IPS-15b (cell line): Measurements from ENCODE around the gene SCAND1.
"Not testable (repeated sequence)": the region's sequence is repeated elsewhere in the genome, so short reads cannot be mapped to it uniquely, and the experiment has no call there.

ENCODE experiments used
- H3K27me3 ChIP-seq: one replicate; pipeline ENCODE4 v1.6.1; 2013; ENCODE audit warnings: low read length; ENCODE audit not compliant: control insufficient read depth, insufficient read depth
- H3K36me3 ChIP-seq: one replicate; pipeline ENCODE4 v1.6.1; 2013; ENCODE audit warnings: low read length; ENCODE audit not compliant: control insufficient read depth, insufficient read depth
- H3K4me1 ChIP-seq: one replicate; pipeline ENCODE4 v1.6.1; 2013; ENCODE audit warnings: mild to moderate bottlenecking, low read length; ENCODE audit not compliant: control insufficient read depth, insufficient read depth
- H3K4me3 ChIP-seq: one replicate; pipeline ENCODE4 v1.5.1; 2013; ENCODE audit warnings: low read depth, low read length
- H3K9ac ChIP-seq: one replicate; pipeline ENCODE4 v1.6.1; 2013; ENCODE audit warnings: low read depth, mild to moderate bottlenecking, low read length
- H3K9me3 ChIP-seq: one replicate; pipeline ENCODE4 v1.6.1; 2013; ENCODE audit warnings: mild to moderate bottlenecking, low read length; ENCODE audit not compliant: control insufficient read depth, insufficient read depth

Gene SCAND1

DNA sequence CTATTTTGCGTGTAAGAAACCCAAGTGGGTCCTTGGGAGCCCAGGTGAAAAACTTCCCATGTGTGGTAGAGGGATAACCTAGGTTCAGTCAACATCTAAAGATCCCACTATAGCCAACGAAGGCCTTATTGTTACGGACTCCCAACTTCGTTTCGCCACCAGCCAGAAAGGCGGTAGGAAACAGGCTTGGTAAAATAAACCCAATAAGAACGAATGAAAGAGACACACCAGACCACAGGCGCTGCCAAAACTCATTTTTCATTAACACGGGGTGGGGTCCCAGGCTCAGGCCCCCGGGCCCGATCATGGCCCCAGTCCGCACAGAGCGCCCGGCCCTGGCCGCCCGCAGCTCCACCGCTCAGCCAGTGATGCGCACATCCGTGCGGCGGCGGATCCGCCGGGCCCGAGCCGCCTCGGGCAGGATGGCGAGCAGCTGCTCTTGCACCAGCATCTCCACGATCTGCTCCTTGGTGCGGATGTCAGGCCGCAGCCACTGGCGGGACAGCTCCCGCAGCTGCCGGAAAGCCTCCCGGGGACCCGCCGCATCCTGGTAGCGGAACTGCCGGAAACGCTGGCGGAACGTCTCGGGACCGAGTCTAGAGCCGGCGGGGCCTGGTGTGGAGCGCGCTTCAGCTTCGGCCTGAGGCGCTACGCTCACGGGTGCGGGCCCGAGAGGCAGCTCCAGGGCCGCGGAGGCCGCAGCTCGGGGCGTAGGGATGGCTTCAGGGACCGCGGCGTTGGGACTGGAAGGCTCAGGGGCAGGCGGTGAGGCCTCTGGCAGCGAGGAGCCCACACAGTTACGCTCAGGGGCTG, 709 bp downstream of the SCAND1 start:
- Histone ChIP-seq H3K4me1 (peaks cover 6% of the 10 kb centered on the region), H3K9ac (peak overlapping the region; percentile 99), H3K27me3 (no peaks in the 10 kb centered on the region), H3K36me3 (no peaks in the 10 kb centered on the region), H3K4me3 (peak overlapping the region; percentile 86), H3K9me3 (no peaks in the 10 kb centered on the region)

DNA sequence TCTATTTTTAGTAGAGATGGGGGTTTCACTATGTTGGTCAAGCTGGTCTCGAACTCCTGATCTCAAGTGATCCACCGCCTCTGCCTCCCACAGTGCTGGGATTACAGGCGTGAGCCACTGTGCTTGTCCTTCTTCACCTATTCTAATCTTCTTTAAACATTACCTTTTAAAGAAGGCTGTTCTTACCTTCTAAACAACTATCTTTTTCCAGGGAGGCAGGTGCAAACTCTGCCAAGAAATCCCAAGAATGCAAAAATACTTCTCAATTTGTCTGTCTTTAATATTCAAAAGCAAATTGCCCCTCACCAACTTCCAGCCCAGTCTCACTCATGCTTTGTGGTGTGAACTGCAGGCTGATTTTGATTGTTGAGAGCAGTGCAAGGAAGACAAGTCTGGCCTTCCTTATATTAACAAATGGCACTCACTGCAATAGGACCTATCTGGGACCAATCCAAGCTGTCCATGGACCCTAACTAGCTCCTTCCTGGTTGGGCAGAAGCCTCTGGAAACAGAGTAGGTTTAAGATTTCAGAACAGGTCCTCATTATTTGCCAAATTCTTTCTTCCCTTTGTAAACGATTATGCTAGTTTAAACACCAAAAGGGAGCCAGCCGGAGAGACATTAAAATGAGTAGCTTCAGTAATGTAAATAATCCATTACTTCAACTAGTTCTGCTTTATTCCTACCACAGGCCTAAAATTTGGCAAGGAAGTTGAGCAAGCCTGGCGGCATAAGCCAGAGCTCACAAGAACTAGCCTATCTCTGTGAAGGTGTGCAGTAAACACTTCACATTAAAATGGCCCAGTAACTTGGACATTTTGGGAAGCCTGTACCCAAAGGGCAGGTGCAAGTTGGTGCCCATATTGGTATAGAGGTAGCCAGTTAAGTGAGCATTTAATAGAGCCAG, 1.6 kb downstream of the SCAND1 start:
- Histone ChIP-seq H3K4me1 (peaks cover 6% of the 10 kb centered on the region), H3K4me3 (peak overlapping the region; percentile 86), H3K9ac (peak overlapping the region; percentile 99), H3K9me3 (no peaks in the 10 kb centered on the region), H3K36me3 (no peaks in the 10 kb centered on the region), H3K27me3 (no peaks in the 10 kb centered on the region)

DNA sequence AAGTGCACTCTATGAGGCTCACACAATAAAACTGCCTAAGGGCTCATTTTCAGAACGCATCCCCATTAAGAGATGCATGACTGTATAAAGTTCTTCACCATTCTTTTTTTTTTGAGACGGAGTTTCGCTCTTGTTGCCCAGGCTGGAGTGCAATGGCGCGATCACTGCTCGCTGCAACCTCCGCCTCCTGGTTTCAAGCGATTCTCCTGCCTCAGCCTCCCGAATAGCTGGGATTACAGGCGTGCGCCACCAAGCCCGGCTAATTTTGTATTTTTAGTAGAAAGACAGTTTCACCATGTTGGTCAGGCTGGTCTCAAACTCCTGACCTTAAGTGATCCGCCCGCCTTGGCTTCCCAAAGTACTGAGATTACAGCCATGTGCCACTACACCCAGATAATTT, 2.2 kb downstream of the SCAND1 start:
- not testable (repeated sequence) for H3K9me3 ChIP-seq, H3K4me1 ChIP-seq, H3K27me3 ChIP-seq, H3K4me3 ChIP-seq, H3K36me3 ChIP-seq, H3K9ac ChIP-seq

DNA sequence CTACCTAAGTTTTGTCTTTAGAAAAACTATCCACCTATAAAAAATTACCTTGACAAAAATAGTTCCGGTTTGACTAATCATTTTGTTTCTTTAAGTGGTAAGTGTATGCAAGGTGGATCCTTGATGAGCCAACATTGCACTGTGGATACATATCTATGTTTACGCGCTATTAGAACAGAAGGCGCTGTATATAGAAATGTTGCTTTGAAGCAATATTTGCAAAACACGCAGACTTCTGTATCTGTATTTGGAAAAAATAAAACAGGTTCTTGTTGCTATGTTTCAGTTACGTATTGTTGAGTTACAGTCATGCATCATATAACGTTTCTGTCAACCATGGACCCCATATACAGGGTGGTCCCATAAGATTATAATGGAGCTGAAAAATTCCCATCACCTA, 4.2 kb downstream of the SCAND1 start:
- Histone ChIP-seq H3K9me3 (no peaks in the 10 kb centered on the region), H3K36me3 (peaks cover 5% of the 10 kb centered on the region), H3K4me3 (no peak overlapping the region), H3K4me1 (peaks cover 10% of the 10 kb centered on the region), H3K27me3 (no peaks in the 10 kb centered on the region), H3K9ac (no peak overlapping the region)

DNA sequence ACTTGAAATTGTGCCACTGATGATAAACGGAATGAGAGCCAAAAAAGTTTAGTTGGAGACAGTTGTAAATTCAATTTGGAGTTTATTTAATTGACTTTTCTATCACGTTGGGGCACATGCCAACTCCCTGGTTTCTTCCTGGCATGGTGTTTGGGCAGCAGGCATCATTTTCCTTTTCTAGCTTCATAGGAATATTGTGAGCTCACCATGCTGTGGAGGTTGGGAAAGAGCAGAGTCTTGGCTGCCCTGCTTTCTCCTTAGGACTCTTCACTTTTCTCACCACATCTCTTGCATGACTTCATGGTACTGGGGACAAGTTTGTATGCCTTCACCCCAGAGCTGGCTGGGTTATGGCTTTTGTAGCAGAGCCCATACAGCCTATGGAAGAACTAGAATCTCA, 6.4 kb downstream of the SCAND1 start:
- peaks cover 9% of the 10 kb centered on the region for H3K36me3 ChIP-seq

DNA sequence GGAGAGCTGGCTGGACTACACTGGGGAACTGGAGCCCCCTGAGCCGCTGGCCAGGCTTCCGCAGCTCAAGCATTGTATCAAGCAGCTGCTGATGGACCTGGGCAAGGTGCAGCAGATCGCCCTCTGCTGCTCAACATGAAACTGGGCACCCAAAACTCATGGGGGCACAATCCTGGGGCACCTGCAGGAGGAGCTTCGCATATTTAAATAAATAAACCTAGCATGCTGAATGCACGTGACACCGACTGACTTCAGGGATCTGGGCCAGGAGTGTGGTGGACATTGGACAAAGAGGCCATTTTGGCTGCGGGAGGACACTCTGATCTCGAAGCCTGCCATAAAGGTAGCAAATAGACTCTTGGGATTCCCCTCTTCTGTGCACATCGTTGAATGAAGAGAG, 6.8 kb downstream of the SCAND1 start:
- Histone ChIP-seq H3K27me3 (no peaks in the 10 kb centered on the region), H3K4me3 (no peak overlapping the region), H3K9me3 (no peaks in the 10 kb centered on the region), H3K9ac (no peak overlapping the region), H3K36me3 (peaks cover 9% of the 10 kb centered on the region), H3K4me1 (peaks cover 3% of the 10 kb centered on the region)

More for the DNA sequence above, 6.4 kb downstream of the SCAND1 start:
- H3K9ac ChIP-seq = no peak overlapping the region
- no peaks in the 10 kb centered on the region for H3K9me3 ChIP-seq
- H3K4me1 ChIP-seq = peaks cover 8% of the 10 kb centered on the region
- H3K27me3 ChIP-seq = no peaks in the 10 kb centered on the region
- no peak overlapping the region for H3K4me3 ChIP-seq

DNA sequence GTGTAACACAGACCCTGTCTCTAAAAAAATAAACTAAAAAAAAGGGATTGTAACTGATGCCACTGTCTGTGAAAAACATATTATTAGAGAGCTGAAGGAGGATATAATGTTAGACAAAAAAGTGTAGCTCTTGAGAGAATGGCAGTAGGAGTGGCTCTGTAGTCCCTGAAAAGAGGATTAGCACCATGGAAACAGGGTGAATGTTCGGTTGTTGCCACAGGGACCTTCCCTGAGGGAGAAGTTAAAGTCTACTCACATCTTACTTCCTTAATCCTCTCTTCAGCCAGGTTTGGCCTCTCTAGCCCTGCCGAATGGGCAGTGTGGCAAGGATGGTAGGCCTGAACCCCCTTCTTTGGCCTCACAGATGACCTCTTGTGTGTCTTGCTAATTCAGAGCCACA, 12.1 kb downstream of the SCAND1 start:
- no peaks in the 10 kb centered on the region for H3K27me3 ChIP-seq
- H3K9me3 ChIP-seq = no peaks in the 10 kb centered on the region
- peaks cover 2% of the 10 kb centered on the region for H3K4me1 ChIP-seq
- H3K4me3 ChIP-seq = no peak overlapping the region
- H3K9ac ChIP-seq = no peak overlapping the region
- H3K36me3 ChIP-seq = peaks cover 22% of the 10 kb centered on the region

DNA sequence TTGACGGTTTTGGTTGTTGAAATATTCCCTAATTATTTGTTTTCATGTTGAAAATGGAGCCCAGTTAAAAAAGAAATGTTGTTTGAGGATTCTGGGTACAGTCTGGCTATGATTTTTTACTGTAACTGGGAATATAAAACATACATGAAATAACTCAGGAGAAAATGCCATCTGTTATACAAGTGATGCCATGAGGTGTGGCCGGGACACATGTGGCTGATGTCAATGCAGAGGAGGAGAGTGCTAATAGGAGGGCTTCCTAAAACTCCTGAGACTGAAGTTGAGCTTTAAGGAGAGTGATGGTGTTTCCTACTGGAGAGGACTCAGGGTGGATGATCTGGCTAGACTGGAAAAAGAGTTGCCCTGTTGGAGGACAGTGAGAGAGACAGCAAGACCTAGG, 12.7 kb downstream of the SCAND1 start:
- H3K36me3 ChIP-seq = peaks cover 22% of the 10 kb centered on the region
- no peak overlapping the region for H3K4me3 ChIP-seq
- no peak overlapping the region for H3K9ac ChIP-seq
- no peaks in the 10 kb centered on the region for H3K27me3 ChIP-seq
- no peaks in the 10 kb centered on the region for H3K4me1 ChIP-seq
- no peaks in the 10 kb centered on the region for H3K9me3 ChIP-seq

DNA sequence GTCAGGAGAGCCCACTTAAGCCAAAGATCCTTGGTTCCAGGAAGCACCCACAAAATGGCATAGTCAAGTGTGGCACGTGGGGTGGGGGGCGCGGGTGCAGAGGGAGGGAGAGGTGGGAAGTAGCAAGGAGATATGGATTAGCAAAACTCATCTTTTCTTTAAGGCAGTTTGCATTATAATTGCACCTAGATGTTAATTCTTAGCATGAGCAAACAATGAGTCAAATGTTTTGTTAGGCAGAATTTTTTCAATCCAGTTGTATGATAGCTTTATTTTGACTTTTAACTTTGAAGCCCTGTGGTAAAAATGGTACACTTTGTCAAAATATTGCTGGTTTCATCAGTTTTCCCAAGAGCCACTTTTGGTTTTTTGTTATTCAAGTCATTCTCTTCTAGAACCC, 15.0 kb downstream of the SCAND1 start:
- Histone ChIP-seq H3K36me3 (peaks cover 17% of the 10 kb centered on the region), H3K9me3 (no peaks in the 10 kb centered on the region), H3K4me1 (peaks cover 5% of the 10 kb centered on the region), H3K4me3 (no peak overlapping the region), H3K27me3 (no peaks in the 10 kb centered on the region), H3K9ac (no peak overlapping the region)

DNA sequence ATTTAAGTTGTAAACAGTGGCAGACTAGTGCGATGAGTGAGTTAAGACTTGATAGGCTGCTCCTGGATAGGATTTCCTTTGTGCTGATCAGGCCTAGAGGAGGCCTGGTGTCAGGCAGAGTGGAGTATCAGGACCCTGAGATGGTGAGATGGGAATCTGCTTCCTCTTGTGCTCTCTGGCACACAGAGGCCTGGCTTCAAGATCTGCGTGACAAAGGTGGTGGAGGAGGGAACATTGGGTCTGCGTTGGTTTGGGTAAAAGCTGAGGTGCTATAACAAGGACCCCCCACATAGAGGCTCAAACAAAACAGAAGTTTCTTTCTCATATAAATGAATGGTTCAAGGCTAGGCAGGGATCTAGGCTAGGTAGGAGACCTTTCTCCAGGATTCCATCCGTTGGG, 20.3 kb downstream of the SCAND1 start:
- Histone ChIP-seq H3K4me1 (peaks cover 10% of the 10 kb centered on the region), H3K27me3 (no peaks in the 10 kb centered on the region), H3K36me3 (peaks cover 11% of the 10 kb centered on the region), H3K9ac (no peak overlapping the region), H3K9me3 (no peaks in the 10 kb centered on the region), H3K4me3 (no peak overlapping the region)

DNA sequence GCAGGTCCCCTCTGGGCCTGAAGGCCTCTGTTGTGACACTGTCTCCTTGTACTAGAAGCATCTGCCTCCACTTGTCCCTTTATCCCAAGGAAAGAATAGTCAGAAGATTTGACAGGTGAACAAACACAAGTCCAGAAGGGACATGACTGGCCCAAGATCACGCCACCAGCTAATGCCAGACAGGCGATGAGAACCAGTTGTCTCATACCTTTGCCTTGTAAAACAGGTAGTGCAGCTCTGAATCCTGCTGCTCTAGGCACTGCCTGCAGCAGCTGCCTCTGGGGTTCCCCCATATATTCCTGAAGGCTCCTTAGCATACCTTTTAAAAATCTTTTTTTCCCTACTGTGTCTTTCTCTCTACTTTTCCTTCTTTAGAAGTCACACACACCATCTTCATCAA, 25.0 kb downstream of the SCAND1 start:
- H3K4me3 ChIP-seq = no peak overlapping the region
- peaks cover 9% of the 10 kb centered on the region for H3K36me3 ChIP-seq
- H3K9ac ChIP-seq = no peak overlapping the region
- H3K4me1 ChIP-seq = peaks cover 6% of the 10 kb centered on the region
- H3K27me3 ChIP-seq = no peaks in the 10 kb centered on the region
- no peaks in the 10 kb centered on the region for H3K9me3 ChIP-seq

DNA sequence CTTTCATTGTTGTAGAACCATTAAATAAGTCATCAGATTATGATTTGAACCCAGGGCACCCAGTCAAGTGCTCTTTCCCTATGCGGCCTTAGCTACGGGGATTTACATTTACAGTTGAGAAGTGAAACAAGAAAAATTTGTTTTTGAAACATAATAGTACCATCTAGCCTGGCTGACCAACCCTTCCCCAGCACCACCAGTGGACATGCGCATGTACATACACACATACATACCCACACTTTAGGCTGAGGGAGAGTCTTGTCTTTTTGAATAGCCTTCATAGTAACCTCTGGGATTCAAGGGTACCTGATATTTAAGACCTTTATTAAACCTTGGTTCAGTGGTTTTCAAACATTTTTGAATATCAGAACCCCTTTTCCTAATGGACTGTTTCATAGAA, 33.8 kb downstream of the SCAND1 start:
- Histone ChIP-seq H3K9me3 (no peaks in the 10 kb centered on the region), H3K4me3 (no peak overlapping the region), H3K4me1 (no peaks in the 10 kb centered on the region), H3K36me3 (peaks cover 14% of the 10 kb centered on the region), H3K9ac (no peak overlapping the region), H3K27me3 (no peaks in the 10 kb centered on the region)
